K562 (cell line): ENCODE measurements around the gene PCGF6. TPM values are rescaled to one million over a fixed set of nuclear protein-coding genes. Genes with fewer than 3 reads are reported as not detected.
A peak's percentile ranks its signal among the peaks of the same experiment; 100 is the strongest.

Experiments used
- CC2D1A ChIP-seq: fragments of 450-650 bp; IDR thresholded peaks from 2 replicates; pipeline ENCODE4 v1.6.1; 2017; ENCODE audit warnings: mild to moderate bottlenecking
- FOXP1 ChIP-seq: sonication (generic); formaldehyde crosslinking; IDR thresholded peaks from 2 replicates; pipeline ENCODE4 v1.8.0; 2022; ENCODE audit warnings: mild to moderate bottlenecking, missing genetic modification reagents
- GATAD2B ChIP-seq: fragments of 450-650 bp; IDR thresholded peaks from 2 replicates; pipeline ENCODE4 v1.6.1; 2017; ENCODE audit warnings: mild to moderate bottlenecking, borderline replicate concordance
- MAX ChIP-seq: sonication (generic); formaldehyde crosslinking; IDR thresholded peaks from 2 replicates; pipeline ENCODE4 v1.9.0; 2022; ENCODE audit warnings: mild to moderate bottlenecking, missing genetic modification reagents
- MLLT1 ChIP-seq, 2 experiments: fragments of 450-650 bp; IDR thresholded peaks; 2 replicates each; pipeline ENCODE4 v1.6.1; 2016
- NR2C1 ChIP-seq, 2 experiments: fragments of 450-650 bp; IDR thresholded peaks; 2 replicates each; pipeline ENCODE4 v1.6.1; 2017; ENCODE audit warnings: mild to moderate bottlenecking in 2 of 2, antibody characterized with exemption in 1 of 2, inconsistent platforms in 1 of 2, missing compliant biosample characterization in 1 of 2, missing genetic modification characterization in 1 of 2
- RREB1 ChIP-seq: fragments of 250-450 bp; sonication (Bioruptor Pico); IDR thresholded peaks from 2 replicates; pipeline ENCODE4 v1.4.0; 2020
- TCF3 ChIP-seq: sonication (generic); formaldehyde crosslinking; IDR thresholded peaks from 2 replicates; pipeline ENCODE4 v1.4.0; 2020; ENCODE audit warnings: mild to moderate bottlenecking, missing genetic modification reagents
- USF1 ChIP-seq: sonication (generic); formaldehyde crosslinking; IDR thresholded peaks from 2 replicates; pipeline ENCODE4 v1.9.0; 2022; ENCODE audit warnings: mild to moderate bottlenecking, missing genetic modification reagents
- ZBTB2 ChIP-seq: fragments of 450-650 bp; IDR thresholded peaks from 2 replicates; pipeline ENCODE4 v1.6.1; 2016; ENCODE audit warnings: antibody characterized with exemption
- ZFP91 ChIP-seq: sonication (generic); formaldehyde crosslinking; IDR thresholded peaks from 2 replicates; pipeline ENCODE4 v1.8.0; 2022; ENCODE audit warnings: mild to moderate bottlenecking, missing genetic modification reagents
- ZNF146 ChIP-seq: IDR thresholded peaks from one replicate; pipeline ENCODE4 v1.6.1; 2018; ENCODE audit warnings: missing compliant biosample characterization; ENCODE audit not compliant: unreplicated experiment
- ZNF224 ChIP-seq: sonication (generic); formaldehyde crosslinking; IDR thresholded peaks from 2 replicates; pipeline ENCODE4 v1.8.0; 2022; ENCODE audit warnings: mild to moderate bottlenecking, missing genetic modification reagents
- ZNF76 ChIP-seq: fragments of 250-450 bp; sonication (Bioruptor Pico); IDR thresholded peaks from 2 replicates; pipeline ENCODE4 v1.4.0; 2020; ENCODE audit warnings: mild to moderate bottlenecking, moderate library complexity, borderline replicate concordance
- polyA plus RNA-seq, 8 experiments: library from polyadenylated mRNA; depleted of rRNA in 4 of 8; stranded (reverse) in 5 of 8; unstranded in 3 of 8; fragments of >200 nt; fragmentation: Nextera tagmentation in 2 of 8; fragmentation: Illumina TruSeq in 1 of 8; extraction: Ambion mirVana in 2 of 8; extraction: Trizol in 1 of 8; gene quantifications; 2 replicates each; pipeline versions ENCODE4 v1.2.1 to v1.2.3, GENCODE V29; 2011 to 2014; ENCODE audit warnings: inconsistent platforms in 1 of 8, missing spikeins in 1 of 8
- total RNA-seq, 7 experiments: library from RNA; depleted of rRNA in 6 of 7; stranded (reverse); fragments of >200 nt in 6 of 7; fragmentation: Illumina TruSeq in 2 of 7; extraction: Trizol in 2 of 7; gene quantifications; 2 replicates each; pipeline versions ENCODE4 v1.2.1 to v1.2.3, GENCODE V29; 2011 to 2021; ENCODE audit warnings: low replicate concordance in 1 of 7

The PCGF6 gene
- total and polyA plus RNA-seq, 9 of the 15 experiments (the other 6 are each of a cell fraction or from before 2014, with no cell fraction given): 8.4 to 24.6 (median 20.6) TPM

GRCh38 chr10:103367782-103368518, 17.0 kb upstream of the PCGF6 start, which contains the start of gene TAF5 (continued):
- no peak for TF ChIP-seq RREB1 (CRISPR knock-in tag)
- TF ChIP-seq TCF3 (CRISPR knock-in tag): no peak
- no peak for TF ChIP-seq CC2D1A
- TF ChIP-seq ZFP91: no peak
- no peak for TF ChIP-seq NR2C1 (IDR thresholded peaks at IDR 0.05)
- no peak for TF ChIP-seq NR2C1 (tag; IDR thresholded peaks at IDR 0.05)
- TF ChIP-seq MLLT1 (IDR thresholded peaks at IDR 0.05): no peak
- TF ChIP-seq ZNF146: no peak
- TF ChIP-seq ZBTB2: no peak
- TF ChIP-seq MAX: no peak
- TF ChIP-seq GATAD2B: no peak
- TF ChIP-seq ZNF76: no peak
- TF ChIP-seq FOXP1: peak; percentile 61; the same call in 1 of the 2 replicates
- TF ChIP-seq ZNF224: no peak
- peak; percentile 20; the same call in 1 of the 2 replicates for TF ChIP-seq USF1 (CRISPR knock-in tag)
